ENCODE data around the gene DAAM2.

DAAM2 gene

DNA sequence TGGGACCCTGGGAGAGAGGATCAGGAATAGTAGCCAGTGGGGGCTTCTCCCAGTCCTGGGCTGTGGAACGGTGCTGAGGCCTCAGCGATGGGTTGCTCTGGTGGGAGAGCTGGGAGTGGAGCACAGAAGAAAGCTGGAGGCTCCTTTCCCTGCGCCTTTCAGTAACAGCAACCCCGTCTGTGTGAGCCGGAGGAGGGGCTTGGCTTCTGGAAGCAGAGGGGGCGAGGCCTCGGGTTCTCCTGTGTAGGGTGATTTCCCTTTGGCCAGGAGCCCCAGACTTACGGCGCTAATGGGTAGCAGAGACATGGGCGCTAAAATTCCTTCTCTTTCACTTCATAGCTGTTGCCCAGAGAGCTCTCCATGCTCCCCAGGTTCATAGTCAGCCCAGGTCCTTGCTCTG is 55.0 kb downstream of the DAAM2 start:
- DNase-seq (ENCODE audit: low read depth): no peak

- no peak for DNase-seq (ENCODE audit: low read depth)
Measured at GRCh38 chr6:39848171-39848570, 56.0 kb downstream of the DAAM2 start.

DNA sequence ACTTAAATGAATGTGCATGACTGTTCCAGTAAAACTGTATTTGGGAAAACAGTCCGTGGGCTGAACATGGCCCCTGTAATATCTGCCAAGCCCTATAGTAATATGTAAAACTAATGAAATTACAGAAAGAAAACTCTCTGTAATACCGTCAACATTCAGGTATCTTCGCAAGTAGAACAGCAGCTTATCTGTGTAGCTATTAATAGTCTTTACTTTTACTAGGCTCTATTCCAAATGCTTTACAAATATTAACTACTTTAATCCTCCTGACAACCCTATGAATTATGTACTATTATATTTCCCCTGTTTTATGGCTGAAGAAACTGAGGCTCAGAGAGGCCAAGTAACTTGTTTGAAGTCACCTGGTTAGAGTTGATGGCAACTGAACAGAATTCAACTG is 57.1 kb downstream of the DAAM2 start:
- no peak for DNase-seq (ENCODE audit: low read depth)

GRCh38 chr6:39849764-39850163 is 57.6 kb downstream of the DAAM2 start:
- DNase-seq (ENCODE audit: low read depth): peak; percentile 81

DNA sequence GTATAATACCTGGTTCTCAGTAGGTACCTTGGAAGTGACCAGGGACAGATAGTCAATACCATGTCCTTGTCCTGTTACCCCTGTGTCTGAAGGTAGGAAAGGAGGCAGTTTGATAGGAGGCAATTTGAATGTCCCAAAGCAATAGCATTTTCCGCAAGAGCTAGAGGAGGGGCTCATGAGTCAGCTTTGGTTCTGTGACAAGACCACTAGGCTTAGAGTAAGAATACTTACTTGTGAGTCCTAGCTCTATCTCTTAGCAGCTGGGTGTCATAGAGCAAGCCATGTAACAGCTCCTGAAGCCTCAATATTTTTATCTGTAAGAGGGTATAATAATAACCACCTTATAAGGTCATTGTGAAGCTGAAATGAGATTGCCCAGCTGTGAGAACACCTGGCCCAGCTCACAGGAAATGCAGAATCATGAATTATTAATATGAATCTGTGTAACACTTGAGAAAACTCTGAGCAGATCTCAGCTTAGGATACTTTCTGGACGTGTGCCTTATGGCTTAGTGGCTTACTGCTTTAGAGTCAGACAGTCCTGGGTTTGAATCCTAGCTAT is 58.6 kb downstream of the DAAM2 start:
- DNase-seq (ENCODE audit: low read depth): no peak

DNA sequence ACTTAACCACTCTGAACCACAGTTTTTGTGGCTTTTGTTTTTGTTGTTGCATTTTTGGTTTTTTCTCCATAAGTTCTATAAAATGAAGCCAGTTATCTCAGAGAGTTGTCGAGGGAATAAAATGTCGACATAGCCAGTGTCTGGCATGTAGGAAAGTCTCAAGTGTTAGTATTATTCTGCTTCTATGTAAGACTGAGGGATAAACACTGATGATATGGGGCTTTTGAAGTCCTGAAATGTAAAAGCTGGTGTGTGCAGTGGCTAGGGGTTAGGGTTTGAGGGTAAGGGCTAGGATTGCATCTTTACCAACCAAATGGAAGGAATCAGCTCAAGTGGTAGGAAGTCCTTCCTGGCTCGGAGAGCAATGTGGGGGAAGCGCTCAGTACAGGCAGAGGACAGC is 59.2 kb downstream of the DAAM2 start:
- DNase-seq (ENCODE audit: low read depth): no peak

DNA sequence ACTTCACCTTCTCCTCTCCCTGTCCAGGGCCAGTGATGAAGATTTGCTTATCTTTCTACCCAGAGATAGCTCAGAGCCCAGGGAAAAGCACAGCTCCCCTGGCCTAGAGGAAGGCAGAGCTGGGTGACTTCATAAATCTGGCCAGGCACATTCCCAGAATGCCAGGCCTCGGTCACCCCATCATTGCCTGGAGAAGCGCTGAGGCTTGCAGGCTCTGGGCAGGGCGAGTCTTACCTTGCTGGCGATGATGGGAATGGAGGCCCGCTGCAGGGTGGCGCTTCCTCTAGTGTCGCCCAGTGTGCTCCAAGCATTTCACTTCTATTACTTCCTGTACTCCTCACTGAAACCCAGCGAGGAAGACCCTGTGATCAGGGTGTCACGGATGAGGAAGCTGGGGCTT is 60.1 kb downstream of the DAAM2 start:
- no peak for DNase-seq (ENCODE audit: low read depth)

GRCh38 chr6:39853604-39854003 is 61.4 kb downstream of the DAAM2 start:
- no peak for DNase-seq (ENCODE audit: low read depth)

DNA sequence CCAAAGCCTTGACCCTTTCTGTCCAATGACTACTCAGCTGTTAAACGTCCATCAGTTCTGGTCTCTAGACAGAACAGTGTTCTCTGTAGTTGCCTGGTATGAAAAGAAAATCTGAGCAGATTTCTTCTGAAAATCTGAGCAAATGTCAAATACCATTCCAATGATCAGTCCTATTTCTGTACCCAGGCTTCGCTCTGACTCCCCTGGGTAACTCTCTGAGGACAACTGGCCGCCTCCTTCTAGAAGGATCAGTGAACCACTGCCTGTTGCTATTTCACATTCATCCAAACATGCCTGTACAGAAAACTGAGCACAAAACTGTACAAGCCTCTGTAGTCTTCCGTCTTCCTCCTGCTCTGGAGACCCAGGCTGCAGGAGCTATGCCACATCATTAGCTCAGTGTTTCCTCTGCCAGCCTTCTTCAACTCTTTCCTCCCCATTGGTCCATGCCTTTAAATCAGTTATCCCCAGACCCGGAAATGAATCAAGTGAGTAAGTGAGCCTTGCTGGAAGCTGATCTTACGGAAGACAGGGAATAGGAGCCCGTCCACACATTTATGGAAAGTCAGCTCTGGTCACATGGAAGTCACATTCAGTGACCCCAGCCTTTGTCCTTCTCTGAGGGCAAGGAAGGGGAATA is 63.3 kb downstream of the DAAM2 start:
- peak; percentile 69 for DNase-seq (ENCODE audit: low read depth)

DNA sequence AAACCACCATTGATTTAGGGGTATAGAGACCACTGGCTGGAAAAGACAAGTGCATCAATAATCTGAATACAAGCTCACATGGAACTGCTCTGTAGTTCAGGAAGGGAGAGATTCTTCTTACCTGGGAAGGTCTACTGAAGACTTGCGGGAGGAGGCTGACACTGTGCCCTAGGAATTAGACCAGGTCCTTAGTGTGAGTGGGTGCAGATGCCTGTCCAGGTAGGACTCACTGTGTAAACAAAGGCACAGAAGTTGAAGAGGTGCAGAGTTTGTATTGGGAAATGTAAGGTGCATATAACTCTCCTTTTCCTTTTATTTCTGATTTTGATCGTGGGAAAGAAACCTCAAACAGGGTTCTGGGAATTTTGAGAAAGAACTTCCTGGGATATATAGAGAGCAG is 66.8 kb downstream of the DAAM2 start:
- DNase-seq (ENCODE audit: low read depth): no peak

GRCh38 chr6:39861663-39862062 is 69.5 kb downstream of the DAAM2 start:
- DNase-seq (ENCODE audit: low read depth): no peak

DNA sequence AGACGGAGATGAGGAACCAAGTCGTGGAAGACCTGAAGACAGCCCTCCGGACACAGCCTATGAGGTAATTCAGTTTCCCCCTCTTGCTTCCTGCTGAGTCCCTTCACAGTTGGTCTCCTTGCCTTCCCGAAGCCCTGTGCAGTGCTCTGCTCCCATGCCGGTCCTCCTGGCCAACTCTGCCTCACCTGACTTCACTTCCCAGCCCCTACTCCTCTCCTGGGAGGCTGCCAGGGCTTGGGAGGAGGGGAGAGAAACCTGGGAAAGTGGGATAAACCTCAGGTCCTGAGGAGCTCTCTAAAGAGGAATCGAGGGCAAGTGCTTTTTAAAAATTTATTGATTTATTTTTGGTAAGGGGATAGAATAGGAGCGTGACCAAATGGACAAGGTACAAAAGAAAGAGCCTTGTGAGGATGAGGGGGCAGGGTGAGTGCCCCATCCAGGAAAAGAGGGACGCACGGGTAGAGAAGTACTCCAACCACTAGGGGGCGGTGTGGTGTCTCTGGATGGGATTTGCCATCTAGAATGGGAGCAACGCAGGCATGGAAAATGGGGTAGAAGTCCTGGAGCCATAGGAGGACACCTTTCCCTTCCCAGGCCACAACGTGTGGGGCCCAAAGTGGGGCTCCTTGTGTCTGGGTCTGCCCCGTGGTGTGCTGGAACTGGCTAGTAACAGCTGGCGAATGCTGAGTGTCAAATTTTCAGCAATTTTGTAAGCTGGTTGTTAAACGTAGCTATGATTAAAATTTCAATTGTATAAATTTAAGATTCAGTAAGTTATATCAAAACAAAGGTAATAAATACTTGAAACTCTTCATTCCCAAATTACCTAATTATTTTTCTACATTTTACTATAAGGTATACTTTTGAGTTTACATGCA is 73.1 kb downstream of the DAAM2 start:
- peak; percentile 75 for DNase-seq (ENCODE audit: low read depth)

DNA sequence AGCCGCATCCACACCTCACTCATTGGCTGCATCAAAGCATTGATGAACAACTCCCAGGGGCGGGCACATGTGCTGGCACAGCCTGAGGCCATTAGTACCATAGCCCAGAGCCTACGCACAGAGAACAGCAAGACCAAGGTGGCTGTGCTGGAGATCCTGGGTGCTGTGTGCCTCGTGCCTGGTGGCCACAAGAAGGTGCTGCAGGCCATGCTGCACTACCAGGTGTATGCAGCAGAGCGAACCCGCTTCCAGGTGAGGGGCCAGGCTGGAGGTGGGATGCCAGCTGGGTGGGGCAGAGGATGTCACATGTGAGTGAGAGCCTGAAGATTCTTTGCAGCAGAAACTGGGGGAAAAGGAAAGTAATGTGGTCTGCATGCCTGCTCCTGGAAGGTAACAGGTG is 75.4 kb downstream of the DAAM2 start:
- no peak for DNase-seq (ENCODE audit: low read depth)

- DNase-seq (ENCODE audit: low read depth): no peak
Measured at GRCh38 chr6:39870950-39871349, 78.8 kb downstream of the DAAM2 start.

GRCh38 chr6:39873439-39873838 is 81.3 kb downstream of the DAAM2 start:
- DNase-seq (ENCODE audit: low read depth): no peak

GRCh38 chr6:39876111-39876510 is 83.9 kb downstream of the DAAM2 start:
- peak; percentile 29 for DNase-seq (ENCODE audit: low read depth)

DNA sequence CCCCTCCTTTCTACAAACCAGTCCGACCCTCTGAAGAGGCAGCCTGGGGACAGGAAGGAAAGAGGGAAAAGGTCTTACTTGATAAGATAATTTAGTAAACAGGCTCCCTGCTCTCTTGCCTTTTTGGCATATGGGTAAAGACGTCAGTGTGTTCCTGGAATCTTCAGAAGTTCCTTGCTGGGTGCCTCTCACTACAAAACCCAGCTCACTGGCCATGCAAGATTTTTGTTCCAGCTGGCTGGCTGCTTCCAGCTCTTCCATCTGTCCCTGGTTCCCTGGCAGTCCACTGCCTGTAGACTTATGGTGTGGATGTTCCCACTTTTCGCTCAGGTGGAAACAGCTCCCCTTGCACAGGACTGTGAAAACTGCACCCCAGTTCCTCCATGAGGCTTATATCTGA is 84.7 kb downstream of the DAAM2 start:
- DNase-seq (ENCODE audit: low read depth): no peak

DNA sequence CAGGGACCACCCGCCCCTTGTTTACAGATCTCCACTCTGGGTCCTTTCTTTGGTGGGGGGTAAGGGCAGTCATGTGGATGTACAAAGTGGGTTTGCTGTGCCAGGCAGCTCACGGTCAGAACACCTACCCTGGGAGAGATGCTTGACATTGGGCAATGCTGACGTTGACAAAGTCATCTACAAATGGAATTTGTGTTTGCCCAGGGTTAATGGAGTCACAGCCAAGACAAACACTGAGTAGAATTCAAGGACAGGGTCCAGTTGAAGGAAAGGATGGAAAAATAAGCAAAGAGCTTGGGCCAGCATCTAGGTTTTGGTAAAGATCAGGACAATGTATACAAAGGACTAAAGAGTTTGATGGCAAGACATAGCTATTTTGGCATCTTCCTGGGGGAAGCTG is 87.4 kb downstream of the DAAM2 start:
- DNase-seq (ENCODE audit: low read depth): peak; percentile 70

GRCh38 chr6:39880594-39880993 is 88.4 kb downstream of the DAAM2 start:
- no peak for DNase-seq (ENCODE audit: low read depth)

DNA sequence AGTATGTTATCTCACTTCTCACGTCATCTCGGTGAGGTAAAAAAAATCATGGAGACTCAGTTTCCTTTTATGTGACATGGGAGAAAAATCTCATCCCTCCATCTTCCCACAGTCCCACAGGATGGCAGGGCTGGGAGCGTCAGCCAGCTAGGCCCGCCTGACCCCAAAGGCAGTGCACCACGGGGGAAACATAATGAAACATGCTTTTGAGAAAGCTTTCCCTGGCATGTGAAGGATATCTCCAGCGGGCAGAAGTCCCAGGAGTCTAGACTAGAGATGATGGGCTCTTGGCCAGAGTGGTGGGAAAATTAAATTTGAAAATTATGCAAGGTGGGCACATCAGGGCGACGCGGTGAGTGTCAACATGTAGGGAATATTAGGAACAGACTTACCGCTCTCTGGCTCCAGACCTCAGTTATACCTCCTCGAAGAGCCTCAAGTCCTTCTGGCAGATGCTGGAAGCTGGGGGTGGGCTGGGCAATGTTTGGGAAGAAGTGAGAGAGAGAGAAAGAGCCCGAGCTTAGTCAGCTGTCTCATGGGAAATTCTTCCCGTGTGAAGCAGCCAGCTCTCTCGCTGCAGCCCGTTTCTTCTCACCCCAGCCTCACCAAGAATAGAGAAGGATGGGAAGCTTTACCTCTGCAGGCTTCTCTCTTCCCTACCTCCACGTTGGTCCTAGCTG is 89.8 kb downstream of the DAAM2 start:
- DNase-seq (ENCODE audit: low read depth): peak; percentile 94

DNA sequence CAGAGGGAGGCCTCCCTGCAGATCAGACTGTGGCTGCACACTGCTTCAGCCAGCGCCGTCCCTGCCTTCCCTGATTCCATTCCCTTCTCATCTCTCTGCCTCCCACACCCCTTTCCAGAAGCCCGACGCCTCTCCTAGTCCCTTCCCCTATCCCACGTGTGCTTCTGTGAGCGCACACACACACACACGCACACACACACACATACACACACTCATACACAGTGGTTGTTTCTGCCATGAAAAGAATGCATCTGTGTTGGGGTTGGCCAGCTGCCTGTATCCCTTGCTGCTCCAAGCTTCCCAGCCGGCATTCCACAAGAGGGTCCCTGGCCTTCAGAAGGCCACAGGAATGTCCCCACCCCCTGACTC is 90.3 kb downstream of the DAAM2 start:
- DNase-seq (ENCODE audit: low read depth): peak; percentile 100

DNA sequence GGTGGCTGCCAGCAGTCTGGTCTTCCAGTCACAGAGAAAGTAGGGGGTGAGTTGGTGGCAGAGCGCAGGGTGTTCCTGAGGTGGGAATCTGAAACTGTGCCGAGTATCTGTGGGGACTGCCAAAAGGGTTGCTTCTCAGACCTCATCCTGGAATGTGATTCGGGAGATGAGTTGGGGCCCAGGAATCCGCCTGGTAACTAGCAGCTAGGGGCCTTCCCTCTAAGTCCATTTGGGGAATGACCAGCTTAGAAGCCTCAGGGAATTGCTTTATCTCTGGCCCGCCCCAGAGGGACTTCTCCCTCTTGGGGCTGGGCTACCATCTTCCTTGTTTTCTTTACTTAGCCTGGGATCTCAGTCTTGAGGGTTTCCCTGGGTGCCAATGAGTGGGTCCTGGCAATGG is 92.5 kb downstream of the DAAM2 start:
- peak; percentile 91 for DNase-seq (ENCODE audit: low read depth)

DNA sequence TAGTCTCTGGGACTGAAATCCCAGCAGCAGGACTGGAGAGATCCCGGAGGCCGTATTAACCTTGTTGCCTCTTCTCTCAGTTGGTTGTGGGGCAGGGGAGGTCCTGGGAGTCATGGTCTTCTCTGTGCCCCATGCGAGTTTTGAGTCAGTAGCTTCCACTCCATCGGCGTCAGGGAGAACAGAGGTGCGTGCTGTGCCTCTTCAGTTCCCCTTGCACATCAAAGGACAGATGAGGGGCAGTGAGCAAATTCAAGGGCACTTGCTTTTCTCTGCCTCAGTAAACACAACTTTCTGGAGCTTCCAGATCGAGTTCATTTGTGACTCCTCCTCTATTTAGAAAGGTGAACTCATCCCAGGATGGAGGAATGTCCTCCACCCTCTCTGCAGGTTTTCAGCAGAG is 93.5 kb downstream of the DAAM2 start:
- no peak for DNase-seq (ENCODE audit: low read depth)
